SK-N-SH (cell line): Measurements from ENCODE around the gene IPO4. TPM values are rescaled to one million over a fixed set of nuclear protein-coding genes. Genes with fewer than 3 reads are reported as not detected.

ENCODE experiments used
- CTCF ChIA-PET: fragments of 300-600, 350-600 bp; formaldehyde crosslinking; extraction: SDS; loops from one replicate; lab custom pipeline; 2021; lab: Yijun Ruan, JAX
- POLR2A ChIA-PET: fragments of 350-600 bp; sonication (Branson Sonifier 250); formaldehyde crosslinking; extraction: SDS; loops from one replicate; lab custom pipeline; 2020; ENCODE audit warnings: antibody characterized with exemption, inconsistent platforms; lab: Yijun Ruan, JAX
- DNase-seq: peaks from one replicate; pipeline ENCODE4 v3.0.0; 2012
- H2AFZ ChIP-seq: fragments of 200-600 bp; sonication (generic); 2 replicates; pipeline ENCODE4 v1.8.1; 2016; ENCODE audit warnings: antibody characterized with exemption, mild to moderate bottlenecking, low read depth
- H3F3A ChIP-seq: fragments of 200-600 bp; sonication (generic); replicated peaks from 2 replicates; pipeline ENCODE3; 2016; ENCODE audit warnings: antibody characterized with exemption, mild to moderate bottlenecking; ENCODE audit not compliant: insufficient read depth
- H3K27ac ChIP-seq, 2 experiments: fragments of 200-500 bp in 1 of 2; fragments of 200-600 bp in 1 of 2; sonication (Bioruptor generic) in 1 of 2; sonication (generic), shearing (Covaris generic) in 1 of 2; 2 replicates each; pipeline versions ENCODE4 v1.5.1 to v1.6.1; 2014 to 2016; ENCODE audit warnings: low read depth in 2 of 2, inconsistent platforms in 1 of 2, low read length in 1 of 2, mild to moderate bottlenecking in 1 of 2, mixed read lengths in 1 of 2
- H3K27me3 ChIP-seq: fragments of 200-600 bp; sonication (generic), shearing (Covaris generic); 2 replicates; pipeline ENCODE4 v1.6.1; 2016; ENCODE audit warnings: mixed run types; ENCODE audit not compliant: insufficient read depth
- H3K36me3 ChIP-seq, 2 experiments: fragments of 200-500 bp in 1 of 2; fragments of 200-600 bp in 1 of 2; sonication (Bioruptor generic) in 1 of 2; sonication (generic) in 1 of 2; replicated peaks in 1 of 2; 2 replicates each; pipeline versions ENCODE3 to v1.5.1; 2014 to 2016; ENCODE audit warnings: low read length in 1 of 2, mild to moderate bottlenecking in 1 of 2; ENCODE audit not compliant: insufficient read depth in 2 of 2, control insufficient read depth in 1 of 2
- H3K4me1 ChIP-seq, 2 experiments: fragments of 200-500 bp in 1 of 2; fragments of 200-600 bp in 1 of 2; sonication (Bioruptor generic) in 1 of 2; sonication (generic), shearing (Covaris generic) in 1 of 2; 2 replicates each; pipeline versions ENCODE4 v1.5.1 to v1.6.1; 2014 to 2016; ENCODE audit warnings: low read depth in 1 of 2, low read length in 1 of 2, mixed run types in 1 of 2; ENCODE audit not compliant: insufficient read depth in 2 of 2, control insufficient read depth in 1 of 2
- H3K4me2 ChIP-seq: fragments of 200-600 bp; sonication (generic), shearing (Covaris generic); 2 replicates; pipeline ENCODE4 v1.6.1; 2017; ENCODE audit warnings: mixed run types
- H3K4me3 ChIP-seq, 2 experiments: fragments of 200-500 bp in 1 of 2; fragments of 200-600 bp in 1 of 2; sonication (Bioruptor generic) in 1 of 2; sonication (generic), shearing (Covaris generic) in 1 of 2; 2 replicates each; pipeline versions ENCODE4 v1.5.1 to v1.8.1; 2014 to 2016; ENCODE audit warnings: low read depth in 2 of 2, inconsistent platforms in 1 of 2, low read length in 1 of 2, mild to moderate bottlenecking in 1 of 2, mixed read lengths in 1 of 2, moderate library complexity in 1 of 2
- H3K79me2 ChIP-seq: fragments of 200-600 bp; sonication (generic); 2 replicates; pipeline ENCODE4 v1.8.1; 2017; ENCODE audit warnings: mild to moderate bottlenecking; ENCODE audit not compliant: insufficient read depth
- H3K9ac ChIP-seq: fragments of 200-600 bp; sonication (generic); 2 replicates; pipeline ENCODE4 v1.6.1; 2017; ENCODE audit warnings: mixed run types
- H3K9me2 ChIP-seq: fragments of 200-600 bp; sonication (generic); 2 replicates; pipeline ENCODE4 v1.6.1; 2017; ENCODE audit warnings: mixed run types
- H3K9me3 ChIP-seq: fragments of 200-600 bp; sonication (generic); 2 replicates; pipeline ENCODE4 v1.6.1; 2017; ENCODE audit warnings: mixed run types, mild to moderate bottlenecking, moderate library complexity
- H4K20me1 ChIP-seq: fragments of 200-600 bp; sonication (generic); 2 replicates; pipeline ENCODE4 v1.6.1; 2017; ENCODE audit warnings: mild to moderate bottlenecking, mixed run types; ENCODE audit not compliant: insufficient read depth
- CHD2 ChIP-seq: fragments of 150-350 bp; IDR thresholded peaks from 2 replicates; pipeline ENCODE4 v1.6.1; 2018; ENCODE audit warnings: low read length; ENCODE audit not compliant: partially characterized antibody
- EP300 ChIP-seq, 2 experiments: IDR thresholded peaks; 2 replicates each; pipeline versions ENCODE4 v1.4.0 to v1.6.1; 2012; ENCODE audit warnings: borderline replicate concordance in 1 of 2, low read depth in 1 of 2, low read length in 1 of 2
- EZH2phosphoT487 ChIP-seq: fragments of 200-600 bp; sonication (generic); IDR thresholded peaks from 2 replicates; pipeline ENCODE4 v1.6.1; 2017; ENCODE audit warnings: low read depth, mixed run types, mild to moderate bottlenecking, antibody characterized with exemption, moderate library complexity, borderline replicate concordance
- FOXM1 ChIP-seq: IDR thresholded peaks from 2 replicates; pipeline ENCODE4 v1.4.0; 2012; ENCODE audit warnings: low read depth, mild to moderate bottlenecking
- GABPA ChIP-seq: IDR thresholded peaks from 2 replicates; pipeline ENCODE4 v1.4.0; 2012; ENCODE audit warnings: low read depth, mild to moderate bottlenecking
- MXI1 ChIP-seq: IDR thresholded peaks from 2 replicates; pipeline ENCODE4 v1.6.1; 2012; ENCODE audit warnings: mild to moderate bottlenecking, low read depth, low read length, improper control_type of control experiment
- NFIC ChIP-seq: IDR thresholded peaks from 2 replicates; pipeline ENCODE4 v1.4.0; 2012; ENCODE audit warnings: borderline replicate concordance
- NRF1 ChIP-seq: IDR thresholded peaks from 2 replicates; pipeline ENCODE4 v1.6.1; 2012; ENCODE audit warnings: low read depth, mild to moderate bottlenecking, low read length
- POLR2AphosphoS5 ChIP-seq: IDR thresholded peaks from 2 replicates; pipeline ENCODE4 v1.6.1; 2012; ENCODE audit warnings: low read depth, low read length
- RAD21 ChIP-seq: IDR thresholded peaks from 2 replicates; pipeline ENCODE4 v1.6.1; 2012; ENCODE audit warnings: mild to moderate bottlenecking, low read length
- RCOR1 ChIP-seq: fragments of 150-350 bp; IDR thresholded peaks from 2 replicates; pipeline ENCODE4 v1.6.1; 2017; ENCODE audit warnings: antibody characterized with exemption, low read length
- SIN3A ChIP-seq: IDR thresholded peaks from 2 replicates; pipeline ENCODE4 v1.6.1; 2012; ENCODE audit warnings: low read depth, mild to moderate bottlenecking, low read length, moderate library complexity, borderline replicate concordance
- SMC3 ChIP-seq: IDR thresholded peaks from 2 replicates; pipeline ENCODE4 v1.6.1; 2012; ENCODE audit warnings: low read depth, low read length, improper control_type of control experiment
- YY1 ChIP-seq: IDR thresholded peaks from 2 replicates; pipeline ENCODE4 v1.4.0; 2012; ENCODE audit warnings: low read depth, mild to moderate bottlenecking
- WGBS: methylation state at CpG from one replicate; pipeline ENCODE4 v1.1.6; 2017; ENCODE audit warnings: low lambda C conversion rate; 5-methylcytosine and 5-hydroxymethylcytosine counted together
- polyA plus RNA-seq, 3 experiments: library from polyadenylated mRNA; depleted of rRNA; stranded (reverse); fragments of >200 nt; gene quantifications; 2 replicates each; pipeline ENCODE4 v1.2.3, GENCODE V29; 2012
- TF ChIP-seq, protein P1 (sequence below): IDR thresholded peaks from 2 replicates; pipeline ENCODE4 v1.4.0; 2012; ENCODE audit warnings: low read depth, borderline replicate concordance
- TF ChIP-seq, protein P2 (sequence below): IDR thresholded peaks from 2 replicates; pipeline ENCODE4 v1.4.0; 2012; ENCODE audit warnings: low read depth
- TF ChIP-seq, protein P3 (sequence below): fragments of 200-600 bp; sonication (generic); IDR thresholded peaks from 2 replicates; pipeline ENCODE4 v1.6.1; 2017; ENCODE audit warnings: antibody characterized with exemption, mild to moderate bottlenecking, moderate library complexity
- TF ChIP-seq, protein P4 (sequence below): IDR thresholded peaks from 2 replicates; pipeline ENCODE4; 2012

IPO4 gene
- polyA plus RNA-seq, 1 of the 3 experiments (the other 2 are of a cell fraction): 61.3 TPM

DNA sequence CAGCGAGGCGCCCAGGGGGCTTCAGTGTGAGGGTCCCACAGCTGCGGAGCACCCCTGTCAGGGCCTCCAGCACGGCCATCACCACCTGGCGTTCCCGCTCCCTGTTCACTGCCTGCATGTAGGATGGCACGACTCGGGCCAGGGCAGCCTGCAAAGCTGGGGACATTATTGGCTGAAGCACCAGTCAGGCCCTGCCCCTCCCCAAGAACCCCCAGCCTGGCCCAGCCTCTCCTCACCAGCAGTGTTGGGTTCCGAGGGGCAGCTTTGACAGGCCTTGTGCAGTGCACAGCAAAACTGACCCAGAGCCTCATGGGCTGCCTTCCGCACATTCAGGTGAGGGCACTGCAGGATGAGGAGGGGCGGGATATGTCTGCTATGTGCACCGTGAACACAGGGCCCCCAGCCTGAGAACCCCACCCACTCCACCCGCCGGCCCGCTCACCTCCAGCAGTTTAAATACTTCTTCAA is 5.6 kb downstream of the IPO4 start:
- H3K4me3 ChIP-seq: no peak overlapping the region
- H4K20me1 ChIP-seq: no peaks in the 10 kb centered on the region
- 94% methylated on average over 10 of the region's 15 CpGs for WGBS
- CTCF ChIA-PET: interaction anchor here (0.8 to 3.8 kb wide), 3 partner anchors 22 to 249 kb away, joined by 3 to 16 read pairs (median 4); partner anchors contain the start of gene IRF9
- no peaks in the 10 kb centered on the region for H3K9me3 ChIP-seq
- no peak overlapping the region; a peak in 1 of 4 replicates for H3K27ac ChIP-seq
- peaks cover 21 to 91% of the 10 kb centered on the region in 2 experiments for H3K36me3 ChIP-seq
- no peak overlapping the region for H3K4me2 ChIP-seq
- no peaks in the 10 kb centered on the region for H3K9me2 ChIP-seq
- peaks cover 15% of the 10 kb centered on the region for H3K79me2 ChIP-seq
- H2AFZ ChIP-seq: no peak overlapping the region
- TF ChIP-seq RAD21 (no peak), GABPA (no peak), YY1 (no peak), SIN3A (no peak), RCOR1 (no peak), MXI1 (no peak), NRF1 (no peak), POLR2AphosphoS5 (no peak), NFIC (no peak), FOXM1 (no peak)
- TF ChIP-seq, protein P1, sequence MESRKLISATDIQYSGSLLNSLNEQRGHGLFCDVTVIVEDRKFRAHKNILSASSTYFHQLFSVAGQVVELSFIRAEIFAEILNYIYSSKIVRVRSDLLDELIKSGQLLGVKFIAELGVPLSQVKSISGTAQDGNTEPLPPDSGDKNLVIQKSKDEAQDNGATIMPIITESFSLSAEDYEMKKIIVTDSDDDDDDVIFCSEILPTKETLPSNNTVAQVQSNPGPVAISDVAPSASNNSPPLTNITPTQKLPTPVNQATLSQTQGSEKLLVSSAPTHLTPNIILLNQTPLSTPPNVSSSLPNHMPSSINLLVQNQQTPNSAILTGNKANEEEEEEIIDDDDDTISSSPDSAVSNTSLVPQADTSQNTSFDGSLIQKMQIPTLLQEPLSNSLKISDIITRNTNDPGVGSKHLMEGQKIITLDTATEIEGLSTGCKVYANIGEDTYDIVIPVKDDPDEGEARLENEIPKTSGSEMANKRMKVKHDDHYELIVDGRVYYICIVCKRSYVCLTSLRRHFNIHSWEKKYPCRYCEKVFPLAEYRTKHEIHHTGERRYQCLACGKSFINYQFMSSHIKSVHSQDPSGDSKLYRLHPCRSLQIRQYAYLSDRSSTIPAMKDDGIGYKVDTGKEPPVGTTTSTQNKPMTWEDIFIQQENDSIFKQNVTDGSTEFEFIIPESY: no peak
- TF ChIP-seq, protein P2, sequence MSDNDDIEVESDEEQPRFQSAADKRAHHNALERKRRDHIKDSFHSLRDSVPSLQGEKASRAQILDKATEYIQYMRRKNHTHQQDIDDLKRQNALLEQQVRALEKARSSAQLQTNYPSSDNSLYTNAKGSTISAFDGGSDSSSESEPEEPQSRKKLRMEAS: no peak
- no peak overlapping the region for H3K9ac ChIP-seq
- H3F3A ChIP-seq: peaks cover 11% of the 10 kb centered on the region
- H3K27me3 ChIP-seq: no peaks in the 10 kb centered on the region
- H3K4me1 ChIP-seq: peaks cover 6 to 15% of the 10 kb centered on the region in 2 experiments
- POLR2A ChIA-PET: interaction anchor here (1.0 to 3.1 kb wide), 3 partner anchors 11 to 22 kb away, joined by 5 to 21 read pairs (median 6); partner anchors contain the start of genes IRF9, REC8 and TM9SF1
- DNase-seq: no peak

DNA sequence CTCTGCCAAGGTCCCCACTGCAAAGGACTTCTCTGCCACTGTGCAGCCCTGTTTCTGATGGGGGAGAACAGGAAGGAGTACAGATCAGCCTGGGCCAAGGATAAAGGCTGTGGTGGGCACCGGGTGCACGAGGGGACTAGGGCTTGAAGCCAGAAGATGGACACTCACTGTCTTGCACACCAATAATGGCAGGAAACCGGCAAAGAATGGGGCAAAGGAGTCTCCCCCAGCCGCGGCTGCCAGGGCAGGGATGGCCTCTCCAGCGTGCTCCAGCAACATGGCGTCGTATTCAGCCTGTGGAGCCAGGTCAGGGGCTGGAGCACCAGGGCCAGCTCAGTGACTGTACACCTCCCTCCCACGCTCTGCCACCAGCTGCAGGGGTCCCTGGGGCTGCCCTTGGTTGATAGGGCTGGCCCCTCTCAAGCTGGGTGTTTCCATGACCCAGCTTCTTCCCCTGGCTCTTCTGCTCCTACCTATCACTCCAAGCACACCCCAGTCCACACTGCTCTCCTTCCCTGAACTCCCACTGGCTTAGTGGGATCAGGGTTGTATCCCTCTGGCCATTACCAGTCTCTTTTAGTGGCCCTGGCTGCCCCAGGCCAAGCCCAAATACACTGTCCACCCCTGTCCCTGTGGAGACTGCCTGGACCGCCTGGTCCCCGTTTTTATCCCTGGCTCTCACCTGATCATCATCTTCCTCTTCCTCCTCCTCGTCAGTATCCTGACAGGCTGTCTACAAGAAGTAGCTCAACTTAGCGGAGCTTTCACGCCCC is 6.3 kb downstream of the IPO4 start:
- Histone ChIP-seq H3K4me3 (no peak overlapping the region), H3K79me2 (peaks cover 8% of the 10 kb centered on the region; the same call in 1 of the 2 replicates), H2AFZ (no peak overlapping the region), H3K9me2 (no peaks in the 10 kb centered on the region), H3K27ac (no peak overlapping the region; a peak in 1 of 4 replicates), H3K27me3 (no peaks in the 10 kb centered on the region), H3K36me3 (peaks cover 21 to 97% of the 10 kb centered on the region in 2 experiments), H3K4me2 (no peak overlapping the region), H4K20me1 (no peaks in the 10 kb centered on the region), H3K4me1 (peaks cover under 1 to 9% of the 10 kb centered on the region in 2 experiments; a peak in 2 of 4 replicates), H3F3A (peaks cover 11% of the 10 kb centered on the region), H3K9ac (no peak overlapping the region), H3K9me3 (no peaks in the 10 kb centered on the region)
- DNase-seq: no peak
- WGBS: 93% methylated on average over 12 of the region's 14 CpGs
- POLR2A ChIA-PET: interaction anchor here (0.6 to 3.1 kb wide), 4 partner anchors 10 to 24 kb away, joined by 3 to 21 read pairs (median 6); partner anchors contain the start of genes IRF9, REC8 and TM9SF1
- CTCF ChIA-PET: interaction anchor here (0.8 to 3.8 kb wide), 4 partner anchors 21 to 249 kb away, joined by 3 to 16 read pairs (median 8); partner anchors contain the start of gene IRF9
- TF ChIP-seq POLR2AphosphoS5: no peak
- TF ChIP-seq, protein P1: no peak
- no peak for TF ChIP-seq SMC3
- TF ChIP-seq, protein P3, sequence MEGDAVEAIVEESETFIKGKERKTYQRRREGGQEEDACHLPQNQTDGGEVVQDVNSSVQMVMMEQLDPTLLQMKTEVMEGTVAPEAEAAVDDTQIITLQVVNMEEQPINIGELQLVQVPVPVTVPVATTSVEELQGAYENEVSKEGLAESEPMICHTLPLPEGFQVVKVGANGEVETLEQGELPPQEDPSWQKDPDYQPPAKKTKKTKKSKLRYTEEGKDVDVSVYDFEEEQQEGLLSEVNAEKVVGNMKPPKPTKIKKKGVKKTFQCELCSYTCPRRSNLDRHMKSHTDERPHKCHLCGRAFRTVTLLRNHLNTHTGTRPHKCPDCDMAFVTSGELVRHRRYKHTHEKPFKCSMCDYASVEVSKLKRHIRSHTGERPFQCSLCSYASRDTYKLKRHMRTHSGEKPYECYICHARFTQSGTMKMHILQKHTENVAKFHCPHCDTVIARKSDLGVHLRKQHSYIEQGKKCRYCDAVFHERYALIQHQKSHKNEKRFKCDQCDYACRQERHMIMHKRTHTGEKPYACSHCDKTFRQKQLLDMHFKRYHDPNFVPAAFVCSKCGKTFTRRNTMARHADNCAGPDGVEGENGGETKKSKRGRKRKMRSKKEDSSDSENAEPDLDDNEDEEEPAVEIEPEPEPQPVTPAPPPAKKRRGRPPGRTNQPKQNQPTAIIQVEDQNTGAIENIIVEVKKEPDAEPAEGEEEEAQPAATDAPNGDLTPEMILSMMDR: no peak
- TF ChIP-seq, protein P4, sequence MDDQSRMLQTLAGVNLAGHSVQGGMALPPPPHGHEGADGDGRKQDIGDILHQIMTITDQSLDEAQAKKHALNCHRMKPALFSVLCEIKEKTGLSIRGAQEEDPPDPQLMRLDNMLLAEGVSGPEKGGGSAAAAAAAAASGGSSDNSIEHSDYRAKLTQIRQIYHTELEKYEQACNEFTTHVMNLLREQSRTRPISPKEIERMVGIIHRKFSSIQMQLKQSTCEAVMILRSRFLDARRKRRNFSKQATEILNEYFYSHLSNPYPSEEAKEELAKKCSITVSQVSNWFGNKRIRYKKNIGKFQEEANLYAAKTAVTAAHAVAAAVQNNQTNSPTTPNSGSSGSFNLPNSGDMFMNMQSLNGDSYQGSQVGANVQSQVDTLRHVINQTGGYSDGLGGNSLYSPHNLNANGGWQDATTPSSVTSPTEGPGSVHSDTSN: no peak
- TF ChIP-seq EP300 (IDR thresholded peaks at IDR 0.05; ENCODE audit: borderline replicate concordance in 1 of 2, low read depth in 1 of 2, low read length in 1 of 2): no peak
- no peak for TF ChIP-seq EZH2phosphoT487
- no peak for TF ChIP-seq CHD2
